Mononuclear cell (primary cell): ENCODE results near the gene PLP1. TPM values are rescaled to one million over a fixed set of nuclear protein-coding genes. Genes with fewer than 3 reads are reported as not detected.
"Not testable (repeated sequence)": the region's sequence is repeated elsewhere in the genome, so short reads cannot be mapped to it uniquely, and the experiment has no call there.

Experiments used
- H3K27me3 ChIP-seq: 2 replicates; pipeline ENCODE4 v1.6.0; 2011; ENCODE audit warnings: low read length, control low read depth; ENCODE audit not compliant: insufficient read depth
- H3K4me1 ChIP-seq: 2 replicates; pipeline ENCODE4 v1.5.1; 2011; ENCODE audit warnings: mild to moderate bottlenecking, low read length, control low read depth; ENCODE audit not compliant: insufficient read depth
- H3K4me3 ChIP-seq: 2 replicates; pipeline ENCODE4 v1.5.1; 2011; ENCODE audit warnings: mild to moderate bottlenecking, low read length, moderate library complexity
- H3K9me3 ChIP-seq: 2 replicates; pipeline ENCODE4 v1.5.1; 2011; ENCODE audit warnings: low read depth, mild to moderate bottlenecking, control low read depth, low read length
- total RNA-seq: library from RNA; depleted of rRNA; stranded (reverse); fragments of >200 nt; gene quantifications from one replicate; pipeline ENCODE4 v1.2.3, GENCODE V29; 2012

PLP1 gene
- total RNA-seq, 1 donor, result not detected

DNA sequence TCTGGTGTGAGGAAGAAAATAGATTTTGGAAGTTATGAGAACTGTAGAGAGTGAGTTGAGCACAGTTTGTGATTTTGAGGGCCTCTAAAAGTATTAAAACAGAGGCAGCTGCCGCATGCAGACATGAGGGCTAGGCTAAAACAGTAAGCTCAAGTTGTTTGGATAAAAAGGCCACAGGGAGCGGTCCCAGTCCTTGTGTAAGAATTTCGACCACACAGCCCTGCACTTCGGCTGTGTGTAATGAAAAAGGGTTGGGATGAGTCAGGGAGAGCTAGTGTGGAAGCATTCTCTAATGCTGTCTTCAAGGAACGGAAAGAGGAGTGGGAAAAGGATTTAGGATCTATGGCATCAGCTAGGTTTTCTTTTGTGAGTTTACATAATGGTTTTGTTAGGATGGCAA is 13.1 kb upstream of the PLP1 start:
- not testable (repeated sequence) for H3K4me1 ChIP-seq, H3K4me3 ChIP-seq, H3K9me3 ChIP-seq, H3K27me3 ChIP-seq

DNA sequence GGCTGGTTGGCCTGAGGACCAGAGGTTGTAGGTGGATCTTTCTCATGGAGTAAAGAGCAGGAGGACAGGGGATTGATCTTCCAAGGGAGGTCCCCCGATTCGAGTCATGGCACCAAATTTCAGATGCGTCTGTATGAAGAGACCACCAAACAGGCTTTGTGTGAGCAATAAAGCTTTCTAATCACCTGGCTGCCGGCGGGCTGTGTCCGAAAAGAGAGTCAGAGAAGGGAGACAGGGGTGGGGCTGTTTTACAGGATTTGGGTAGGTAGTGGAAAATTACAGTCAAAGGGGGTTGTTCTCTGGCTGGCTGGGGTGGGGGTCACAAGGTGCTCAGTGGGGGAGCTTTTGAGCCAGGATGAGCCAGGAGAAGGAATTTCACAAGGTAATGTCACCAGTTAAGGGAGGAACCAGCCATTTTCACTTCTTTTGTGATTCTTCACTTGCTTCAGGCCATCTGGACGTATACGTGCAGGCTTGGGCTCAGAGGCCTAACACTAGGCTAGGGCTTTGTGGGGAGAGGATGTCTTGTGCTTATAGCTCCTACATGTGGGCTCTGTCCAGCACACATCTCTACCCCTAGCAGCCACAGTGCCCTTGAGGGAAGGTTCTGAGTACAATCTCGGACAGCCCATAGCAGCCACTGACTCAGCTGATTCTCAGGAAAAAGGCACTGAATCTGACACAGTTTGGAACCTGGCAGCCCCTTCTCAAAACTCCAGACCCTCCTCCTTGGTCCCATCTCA is 9.7 kb upstream of the PLP1 start:
- not testable (repeated sequence) for H3K4me3 ChIP-seq, H3K4me1 ChIP-seq, H3K27me3 ChIP-seq, H3K9me3 ChIP-seq

DNA sequence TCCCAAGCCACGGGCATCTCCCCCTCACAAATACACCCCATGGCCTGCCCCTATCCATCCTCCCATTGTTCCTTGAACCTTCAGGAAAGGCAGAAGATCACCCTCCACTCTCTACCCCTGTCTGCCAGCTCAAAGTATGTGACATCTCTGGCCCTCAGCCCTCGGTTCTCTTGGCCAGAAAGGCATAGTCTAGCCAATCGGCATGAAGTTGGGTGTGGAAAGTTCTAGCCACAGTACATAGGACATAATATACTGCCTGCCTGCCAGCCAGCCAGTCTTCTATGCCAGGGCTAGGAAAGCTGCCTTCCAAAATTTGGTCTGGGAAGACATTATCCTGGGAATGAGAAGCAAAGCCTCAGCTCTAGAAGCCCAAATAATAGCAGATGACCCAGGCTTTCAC is 3.2 kb upstream of the PLP1 start:
- no peaks in the 10 kb centered on the region for H3K4me1 ChIP-seq
- H3K9me3 ChIP-seq, result no peaks in the 10 kb centered on the region
- no peaks in the 10 kb centered on the region for H3K27me3 ChIP-seq
- H3K4me3 ChIP-seq, result no peak overlapping the region

DNA sequence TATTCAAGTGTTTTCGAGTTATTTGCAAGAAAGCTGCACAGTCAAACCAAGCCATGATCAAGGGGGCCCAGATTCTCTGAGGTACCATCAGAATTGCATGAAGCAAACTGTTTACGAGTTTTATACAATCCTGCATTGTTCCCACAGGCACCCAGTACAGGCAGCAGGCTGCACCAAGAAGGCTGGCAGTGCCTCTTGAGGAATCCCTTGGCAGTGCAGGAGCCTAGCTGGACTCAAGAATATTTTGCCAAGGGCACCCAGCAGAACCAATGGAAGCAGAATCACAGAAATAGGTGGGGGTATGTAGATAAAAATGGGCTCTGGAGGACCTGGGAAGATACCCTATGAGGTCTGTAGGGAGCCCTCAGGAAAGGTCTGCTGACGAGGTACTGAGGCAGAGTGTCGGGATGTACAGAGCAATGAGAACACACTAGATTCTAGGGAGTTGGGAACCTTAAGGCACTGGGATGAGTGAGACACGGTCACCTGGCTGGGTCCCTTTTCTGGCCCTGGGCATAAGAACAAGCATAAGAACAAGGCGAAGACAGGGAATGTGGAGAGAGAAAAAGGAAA is 2.5 kb upstream of the PLP1 start:
- H3K4me3 ChIP-seq, result no peak overlapping the region
- no peaks in the 10 kb centered on the region for H3K4me1 ChIP-seq
- no peaks in the 10 kb centered on the region for H3K27me3 ChIP-seq
- no peaks in the 10 kb centered on the region for H3K9me3 ChIP-seq

DNA sequence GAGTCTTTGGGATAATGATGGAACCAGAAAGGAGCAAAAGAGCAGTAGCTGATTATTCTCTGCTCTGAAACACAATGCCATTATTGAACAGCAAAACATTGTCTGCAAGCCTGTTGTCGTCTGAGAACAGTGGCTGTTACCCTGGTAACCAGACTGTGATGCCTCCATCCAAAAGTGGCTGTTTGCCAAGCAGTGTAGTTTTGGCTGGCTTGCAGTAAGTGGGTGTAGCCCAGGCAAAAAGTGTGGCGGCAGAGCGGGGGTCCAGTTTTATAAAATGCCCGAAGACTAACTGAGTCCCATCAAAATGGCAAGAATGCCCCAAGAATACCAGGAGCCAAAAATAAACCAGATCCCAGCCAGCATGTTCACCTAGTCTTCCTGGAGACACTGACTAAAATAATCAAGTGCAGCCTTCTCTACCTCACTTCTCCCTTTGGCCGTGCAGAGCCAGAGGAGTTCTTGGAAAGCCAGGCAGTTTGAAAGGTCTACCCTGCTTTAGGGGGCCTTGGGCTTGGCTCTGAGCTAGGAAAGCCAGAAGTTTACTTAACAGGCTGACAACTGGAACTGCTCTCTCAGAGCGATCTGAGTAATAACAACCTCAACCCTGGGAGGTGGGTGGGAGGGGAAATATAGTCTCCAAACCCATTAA is 2.6 kb downstream of the PLP1 start:
- Histone ChIP-seq H3K4me3 (no peak overlapping the region), H3K4me1 (no peaks in the 10 kb centered on the region), H3K27me3 (no peaks in the 10 kb centered on the region), H3K9me3 (no peaks in the 10 kb centered on the region)

DNA sequence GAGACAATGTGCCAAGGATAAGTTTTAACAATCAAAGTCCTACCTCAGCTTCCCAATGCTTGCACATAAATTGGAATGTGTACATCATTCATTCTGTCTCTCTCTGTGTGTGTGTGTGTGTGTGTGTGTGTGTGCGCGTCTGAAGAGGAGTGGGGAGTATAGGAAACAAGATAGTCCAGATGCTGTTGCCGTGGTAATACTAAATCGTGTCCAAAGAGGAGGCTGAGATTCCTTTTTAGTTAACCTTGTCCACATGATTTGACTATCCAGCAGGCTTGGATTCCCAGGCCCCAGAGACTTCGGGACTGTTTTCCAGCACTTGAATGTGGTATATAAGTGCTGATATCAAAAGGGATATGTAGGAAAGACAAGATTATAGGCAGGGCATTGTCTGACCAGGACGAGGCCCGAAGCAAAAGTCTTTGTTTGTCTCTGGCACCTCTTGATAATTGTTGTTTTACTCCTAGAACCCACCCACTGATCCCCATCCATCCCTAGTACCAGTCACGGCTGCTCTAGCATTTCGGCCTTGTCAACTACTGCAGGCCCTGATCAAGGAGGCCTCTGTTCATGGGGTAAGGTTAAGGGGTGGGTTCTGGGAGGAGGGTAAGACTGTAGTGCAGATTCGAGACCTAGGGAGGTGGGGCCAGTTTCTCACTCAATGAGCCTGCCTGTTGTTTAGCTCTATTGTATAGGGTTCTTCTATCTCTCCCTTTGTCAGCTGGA is 3.9 kb downstream of the PLP1 start:
- Histone ChIP-seq H3K9me3 (no peaks in the 10 kb centered on the region), H3K27me3 (no peaks in the 10 kb centered on the region), H3K4me1 (no peaks in the 10 kb centered on the region), H3K4me3 (no peak overlapping the region)

DNA sequence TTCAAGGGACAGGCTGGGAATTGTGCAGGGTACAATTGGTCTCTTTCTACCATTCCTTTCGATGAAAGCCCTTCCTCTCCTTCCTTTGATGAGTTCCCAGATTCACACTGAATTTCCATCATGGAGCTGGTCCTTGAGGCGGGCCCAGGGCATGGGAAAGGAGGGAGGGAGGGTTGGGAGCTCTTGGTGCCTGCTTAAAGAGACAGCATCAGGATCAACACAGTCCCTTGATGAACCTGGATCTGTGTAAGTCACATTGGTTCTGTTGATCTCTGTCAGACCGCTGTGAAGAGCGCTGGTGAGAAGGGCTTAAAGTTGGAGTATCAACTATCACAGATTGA is 4.4 kb downstream of the PLP1 start:
- H3K27me3 ChIP-seq, result no peaks in the 10 kb centered on the region
- H3K4me3 ChIP-seq, result no peak overlapping the region
- H3K9me3 ChIP-seq, result no peaks in the 10 kb centered on the region
- no peaks in the 10 kb centered on the region for H3K4me1 ChIP-seq

DNA sequence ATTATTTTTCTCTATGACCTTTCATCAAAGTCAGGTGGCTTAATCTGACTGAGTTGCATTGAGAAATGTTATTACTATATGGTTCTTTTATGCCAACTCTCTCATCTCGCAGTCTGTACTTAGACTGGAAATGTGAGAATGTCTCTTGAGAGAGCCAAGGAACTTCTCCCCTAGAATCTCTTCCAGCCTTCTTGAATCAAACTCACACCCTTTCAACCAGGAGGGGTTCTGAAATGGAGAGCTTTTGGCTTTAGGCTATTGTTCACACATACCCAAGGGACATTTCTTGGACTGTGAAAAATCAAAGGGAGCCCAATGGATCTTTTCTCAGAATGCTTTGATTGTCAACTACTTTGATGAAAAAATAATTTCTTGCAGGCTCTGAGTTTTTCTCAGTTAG is 5.1 kb downstream of the PLP1 start:
- H3K4me3 ChIP-seq, result no peak overlapping the region
- no peaks in the 10 kb centered on the region for H3K27me3 ChIP-seq
- no peaks in the 10 kb centered on the region for H3K9me3 ChIP-seq
- H3K4me1 ChIP-seq, result no peaks in the 10 kb centered on the region

DNA sequence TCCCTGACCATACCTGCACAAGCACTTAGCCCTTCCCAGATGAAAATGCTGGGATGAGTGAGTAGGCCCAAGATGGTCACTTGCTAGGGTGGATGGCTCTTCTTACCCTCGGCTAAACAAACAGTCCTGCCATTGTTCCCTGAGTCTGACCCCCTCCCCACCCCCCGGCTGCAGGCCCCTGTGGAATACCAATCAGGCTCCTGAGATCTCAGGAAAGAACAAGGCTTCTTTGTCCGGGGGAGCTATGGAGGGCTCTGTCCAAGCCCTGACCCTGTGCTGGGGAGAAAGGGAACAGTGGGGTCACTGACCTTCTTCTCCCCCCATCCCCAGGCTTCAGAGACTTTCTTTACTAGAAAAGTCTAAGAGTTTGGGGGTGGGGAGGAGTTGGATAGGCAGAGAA is 6.0 kb downstream of the PLP1 start:
- Histone ChIP-seq H3K4me1 (no peaks in the 10 kb centered on the region), H3K9me3 (no peaks in the 10 kb centered on the region)

DNA sequence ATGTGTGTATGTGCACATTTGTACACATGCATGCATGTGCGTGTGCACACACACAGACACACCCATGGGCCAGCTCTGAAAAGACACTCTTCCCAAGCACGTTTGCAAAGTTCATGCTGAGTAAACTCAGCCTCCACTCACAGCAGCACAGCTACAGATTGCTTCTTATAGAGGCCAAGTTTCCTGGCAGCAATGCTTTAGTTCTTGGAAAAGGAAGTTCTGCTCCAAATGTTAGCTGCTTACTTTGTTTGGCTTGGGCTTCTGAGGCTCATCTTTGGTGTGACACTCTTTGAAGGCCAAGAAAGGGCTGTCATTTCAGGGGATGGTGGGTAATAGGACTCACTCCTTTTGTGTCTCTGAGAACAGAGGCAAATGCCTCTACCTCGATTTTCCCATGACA is 6.6 kb downstream of the PLP1 start:
- no peaks in the 10 kb centered on the region for H3K9me3 ChIP-seq
- no peaks in the 10 kb centered on the region for H3K4me1 ChIP-seq
- no peaks in the 10 kb centered on the region for H3K27me3 ChIP-seq
- no peak overlapping the region for H3K4me3 ChIP-seq

More for the DNA sequence above, 6.0 kb downstream of the PLP1 start:
- Histone ChIP-seq H3K27me3 (no peaks in the 10 kb centered on the region), H3K4me3 (no peak overlapping the region)

DNA sequence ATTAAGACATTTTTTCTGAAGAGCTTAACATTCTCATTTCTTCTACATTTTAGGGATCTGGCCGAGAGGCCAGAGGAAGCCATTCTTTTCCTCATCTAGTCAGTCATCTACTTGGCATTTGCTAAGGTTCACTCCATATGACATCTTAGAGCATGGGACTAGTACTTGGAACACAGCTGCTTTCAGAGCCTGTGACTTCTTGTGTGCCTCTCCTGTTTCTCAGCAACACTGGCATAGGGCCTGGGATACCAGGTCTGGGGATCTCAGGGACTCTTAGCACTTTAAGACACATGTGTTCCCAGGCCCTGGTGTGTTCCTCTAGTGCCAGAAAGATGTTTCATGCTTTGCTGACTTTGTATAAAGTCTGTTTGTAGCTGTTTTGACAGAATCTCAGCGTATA is 7.3 kb downstream of the PLP1 start:
- Histone ChIP-seq H3K4me3 (no peak overlapping the region), H3K4me1 (no peaks in the 10 kb centered on the region), H3K9me3 (no peaks in the 10 kb centered on the region), H3K27me3 (no peaks in the 10 kb centered on the region)

DNA sequence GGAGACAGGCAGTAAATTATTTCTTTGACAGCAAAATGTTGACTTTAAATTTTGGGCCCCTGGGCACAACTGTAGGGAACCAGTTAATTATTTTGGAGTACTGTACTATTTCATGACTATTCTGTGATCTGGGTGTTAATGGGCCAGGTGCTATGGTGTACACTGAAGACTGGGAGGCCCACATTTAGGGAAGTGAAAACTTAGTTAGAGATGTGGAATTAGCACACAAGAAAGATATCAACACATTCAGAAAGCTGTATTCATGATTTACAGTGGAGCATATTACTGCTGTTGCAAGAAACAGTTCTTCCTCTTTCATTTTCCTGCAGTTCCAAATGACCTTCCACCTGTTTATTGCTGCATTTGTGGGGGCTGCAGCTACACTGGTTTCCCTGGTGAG is 12.4 kb downstream of the PLP1 start:
- Histone ChIP-seq H3K27me3 (no peaks in the 10 kb centered on the region), H3K4me1 (no peaks in the 10 kb centered on the region), H3K9me3 (no peaks in the 10 kb centered on the region), H3K4me3 (no peak overlapping the region)

DNA sequence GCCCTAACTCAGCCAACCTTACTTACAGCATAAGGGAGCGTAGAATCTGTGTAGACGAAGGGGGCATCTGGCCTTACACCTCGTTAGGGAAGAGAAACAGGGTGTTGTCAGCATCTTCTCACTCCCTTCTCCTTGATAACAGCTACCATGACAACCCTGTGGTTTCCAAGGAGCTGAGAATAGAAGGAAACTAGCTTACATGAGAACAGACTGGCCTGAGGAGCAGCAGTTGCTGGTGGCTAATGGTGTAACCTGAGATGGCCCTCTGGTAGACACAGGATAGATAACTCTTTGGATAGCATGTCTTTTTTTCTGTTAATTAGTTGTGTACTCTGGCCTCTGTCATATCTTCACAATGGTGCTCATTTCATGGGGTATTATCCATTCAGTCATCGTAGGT is 14.6 kb downstream of the PLP1 start:
- Histone ChIP-seq H3K4me1 (no peaks in the 10 kb centered on the region), H3K4me3 (no peak overlapping the region), H3K9me3 (no peaks in the 10 kb centered on the region), H3K27me3 (no peaks in the 10 kb centered on the region)

DNA sequence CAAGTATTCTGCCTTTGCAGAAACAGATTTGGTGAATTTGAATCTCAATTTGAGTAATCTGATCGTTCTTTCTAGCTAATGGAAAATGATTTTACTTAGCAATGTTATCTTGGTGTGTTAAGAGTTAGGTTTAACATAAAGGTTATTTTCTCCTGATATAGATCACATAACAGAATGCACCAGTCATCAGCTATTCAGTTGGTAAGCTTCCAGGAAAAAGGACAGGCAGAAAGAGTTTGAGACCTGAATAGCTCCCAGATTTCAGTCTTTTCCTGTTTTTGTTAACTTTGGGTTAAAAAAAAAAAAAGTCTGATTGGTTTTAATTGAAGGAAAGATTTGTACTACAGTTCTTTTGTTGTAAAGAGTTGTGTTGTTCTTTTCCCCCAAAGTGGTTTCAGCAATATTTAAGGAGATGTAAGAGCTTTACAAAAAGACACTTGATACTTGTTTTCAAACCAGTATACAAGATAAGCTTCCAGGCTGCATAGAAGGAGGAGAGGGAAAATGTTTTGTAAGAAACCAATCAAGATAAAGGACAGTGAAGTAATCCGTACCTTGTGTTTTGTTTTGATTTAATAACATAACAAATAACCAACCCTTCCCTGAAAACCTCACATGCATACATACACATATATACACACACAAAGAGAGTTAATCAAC is 15.3 kb downstream of the PLP1 start:
- H3K4me3 ChIP-seq, result no peak overlapping the region
- H3K27me3 ChIP-seq, result no peaks in the 10 kb centered on the region
- no peaks in the 10 kb centered on the region for H3K4me1 ChIP-seq
- H3K9me3 ChIP-seq, result no peaks in the 10 kb centered on the region

DNA sequence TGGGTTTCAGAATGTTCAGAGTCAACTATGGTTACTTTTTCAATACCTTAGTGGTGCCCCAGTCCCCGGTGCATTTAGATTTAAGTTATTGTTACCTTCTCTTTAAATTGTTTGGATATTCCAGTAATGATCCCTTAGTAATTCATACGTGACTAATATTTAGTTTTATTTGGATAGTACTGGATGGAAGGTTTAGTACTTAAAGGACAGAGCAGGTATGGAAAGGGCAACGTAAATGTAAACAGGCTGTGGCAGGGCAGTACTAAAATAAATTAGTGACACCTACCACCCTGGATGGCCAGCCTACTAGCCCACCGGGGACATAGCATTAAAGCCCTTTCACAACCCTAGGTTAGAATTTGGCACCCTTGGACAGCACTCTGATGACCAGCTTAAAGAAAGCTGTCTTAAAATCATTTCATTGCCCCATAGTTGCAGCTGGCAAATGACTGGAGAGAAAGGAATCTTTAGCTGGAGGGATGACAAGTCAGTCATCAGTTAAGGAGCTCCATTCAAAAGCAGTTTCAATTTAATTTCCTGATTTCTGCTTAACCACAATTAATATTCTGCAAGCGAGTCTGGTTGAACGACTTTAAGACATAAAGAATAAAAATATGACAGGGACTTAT is 16.4 kb downstream of the PLP1 start:
- Histone ChIP-seq H3K4me3 (no peak overlapping the region), H3K27me3 (no peaks in the 10 kb centered on the region), H3K9me3 (no peaks in the 10 kb centered on the region), H3K4me1 (no peaks in the 10 kb centered on the region)
